ENCODE measurements around the gene MDP1. TPM values are rescaled to one million over a fixed set of nuclear protein-coding genes. Genes with fewer than 3 reads are reported as not detected.
A peak's percentile ranks its signal among the peaks of the same experiment; 100 is the strongest.

Gene MDP1
- total RNA-seq, 4 donors from 2014 or later: 5.6 to 137 (median 24.2) TPM

DNA sequence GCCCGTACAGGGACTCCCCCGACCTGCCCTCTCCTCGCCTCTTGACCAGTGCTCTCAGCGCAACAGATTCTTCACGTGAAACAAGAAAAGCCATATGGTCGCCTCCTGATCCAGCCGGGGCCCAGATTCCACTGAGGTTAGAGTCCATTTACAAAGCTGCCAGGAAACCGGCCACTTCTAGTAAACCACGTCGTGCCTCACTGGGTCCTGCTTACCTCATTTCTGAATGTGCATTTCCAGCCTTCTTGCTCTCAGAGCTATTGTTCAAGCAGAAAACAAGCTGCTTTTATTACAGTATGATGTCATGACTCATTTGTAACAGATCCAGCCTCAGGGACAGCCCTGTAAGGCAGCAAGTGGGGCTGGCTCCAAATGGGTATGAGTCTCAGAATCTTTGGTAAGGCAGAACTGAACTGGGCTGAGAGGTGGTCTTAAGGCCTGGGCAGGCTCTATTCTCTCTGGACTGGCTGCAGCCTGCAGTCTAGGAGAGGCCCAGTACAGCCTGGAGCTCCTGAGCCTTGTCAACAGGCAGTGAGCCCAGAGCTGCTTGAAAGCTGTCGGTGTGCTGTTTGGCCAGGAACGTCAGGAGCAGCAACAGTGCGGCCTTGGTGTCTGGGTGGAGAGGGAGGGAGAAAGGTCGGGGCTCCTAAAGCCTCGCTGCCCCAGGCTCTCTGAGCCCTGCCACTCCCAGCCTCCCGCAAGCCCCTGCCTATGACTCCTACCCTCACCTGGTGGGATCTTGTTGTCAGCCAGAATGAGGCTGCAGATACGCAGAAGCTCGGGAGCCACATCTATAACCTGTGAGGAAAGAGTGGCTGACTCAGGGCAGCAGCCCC, 35.7 kb downstream of the MDP1 start:
- Histone ChIP-seq H3K9me3 (no peaks in the 10 kb centered on the region), H3K4me3 (no peak overlapping the region), H3K27me3 (no peaks in the 10 kb centered on the region), H3K4me1 (no peaks in the 10 kb centered on the region), H3K27ac (peak overlapping the region; percentile 78 to 79), H3K36me3 (no peaks in the 10 kb centered on the region)
- no peak for TF ChIP-seq POLR2A (IDR thresholded peaks at IDR 0.05)
- TF ChIP-seq, protein P1, sequence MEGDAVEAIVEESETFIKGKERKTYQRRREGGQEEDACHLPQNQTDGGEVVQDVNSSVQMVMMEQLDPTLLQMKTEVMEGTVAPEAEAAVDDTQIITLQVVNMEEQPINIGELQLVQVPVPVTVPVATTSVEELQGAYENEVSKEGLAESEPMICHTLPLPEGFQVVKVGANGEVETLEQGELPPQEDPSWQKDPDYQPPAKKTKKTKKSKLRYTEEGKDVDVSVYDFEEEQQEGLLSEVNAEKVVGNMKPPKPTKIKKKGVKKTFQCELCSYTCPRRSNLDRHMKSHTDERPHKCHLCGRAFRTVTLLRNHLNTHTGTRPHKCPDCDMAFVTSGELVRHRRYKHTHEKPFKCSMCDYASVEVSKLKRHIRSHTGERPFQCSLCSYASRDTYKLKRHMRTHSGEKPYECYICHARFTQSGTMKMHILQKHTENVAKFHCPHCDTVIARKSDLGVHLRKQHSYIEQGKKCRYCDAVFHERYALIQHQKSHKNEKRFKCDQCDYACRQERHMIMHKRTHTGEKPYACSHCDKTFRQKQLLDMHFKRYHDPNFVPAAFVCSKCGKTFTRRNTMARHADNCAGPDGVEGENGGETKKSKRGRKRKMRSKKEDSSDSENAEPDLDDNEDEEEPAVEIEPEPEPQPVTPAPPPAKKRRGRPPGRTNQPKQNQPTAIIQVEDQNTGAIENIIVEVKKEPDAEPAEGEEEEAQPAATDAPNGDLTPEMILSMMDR (IDR thresholded peaks at IDR 0.05): no peak
- intact Hi-C loops (cut with DNase I; ENCODE audit: low total_unique reads): no loop called here
- DNase-seq: peak in 1 of 2 donors; percentile 42

DNA sequence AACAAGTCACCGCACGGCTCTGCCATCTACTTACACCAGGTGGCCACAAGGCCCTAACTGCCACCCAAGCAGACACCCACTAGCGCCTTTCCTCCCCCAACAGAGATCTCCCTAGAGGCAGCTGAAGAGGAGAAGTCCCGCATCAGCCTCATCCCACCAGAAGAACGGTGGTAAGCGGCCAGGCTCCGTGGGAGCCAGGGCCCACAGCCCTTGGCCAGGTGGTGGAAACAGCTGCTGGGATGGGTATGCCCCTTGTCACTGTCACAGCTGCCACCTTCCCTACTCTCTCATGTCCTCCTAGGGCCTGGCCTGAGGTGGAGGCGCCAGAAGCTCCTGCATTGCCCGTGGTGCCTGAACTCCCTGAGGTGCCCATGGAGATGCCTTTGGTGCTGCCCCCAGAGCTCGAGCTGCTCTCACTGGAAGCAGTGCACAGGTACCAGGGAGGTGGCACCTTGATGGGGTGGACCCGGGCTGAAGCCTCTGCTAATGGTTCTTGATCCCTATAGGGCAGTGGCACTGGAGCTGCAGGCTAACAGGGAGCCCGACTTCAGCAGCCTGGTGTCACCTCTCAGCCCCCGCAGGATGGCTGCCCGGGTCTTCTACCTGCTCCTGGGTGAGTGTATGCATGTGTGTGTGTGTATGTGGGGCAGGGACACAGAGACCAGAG, 36.4 kb downstream of the MDP1 start:
- H3K27ac ChIP-seq: peak overlapping the region; percentile 78 to 79
- no peaks in the 10 kb centered on the region for H3K4me1 ChIP-seq
- H3K36me3 ChIP-seq: no peaks in the 10 kb centered on the region
- no peaks in the 10 kb centered on the region for H3K9me3 ChIP-seq
- DNase-seq: no peak
- H3K27me3 ChIP-seq: no peaks in the 10 kb centered on the region
- TF ChIP-seq POLR2A (IDR thresholded peaks at IDR 0.05): no peak
- TF ChIP-seq, protein P1 (IDR thresholded peaks at IDR 0.05): no peak
- intact Hi-C loops (cut with DNase I; ENCODE audit: low total_unique reads): no loop called here
- H3K4me3 ChIP-seq: no peak overlapping the region

DNA sequence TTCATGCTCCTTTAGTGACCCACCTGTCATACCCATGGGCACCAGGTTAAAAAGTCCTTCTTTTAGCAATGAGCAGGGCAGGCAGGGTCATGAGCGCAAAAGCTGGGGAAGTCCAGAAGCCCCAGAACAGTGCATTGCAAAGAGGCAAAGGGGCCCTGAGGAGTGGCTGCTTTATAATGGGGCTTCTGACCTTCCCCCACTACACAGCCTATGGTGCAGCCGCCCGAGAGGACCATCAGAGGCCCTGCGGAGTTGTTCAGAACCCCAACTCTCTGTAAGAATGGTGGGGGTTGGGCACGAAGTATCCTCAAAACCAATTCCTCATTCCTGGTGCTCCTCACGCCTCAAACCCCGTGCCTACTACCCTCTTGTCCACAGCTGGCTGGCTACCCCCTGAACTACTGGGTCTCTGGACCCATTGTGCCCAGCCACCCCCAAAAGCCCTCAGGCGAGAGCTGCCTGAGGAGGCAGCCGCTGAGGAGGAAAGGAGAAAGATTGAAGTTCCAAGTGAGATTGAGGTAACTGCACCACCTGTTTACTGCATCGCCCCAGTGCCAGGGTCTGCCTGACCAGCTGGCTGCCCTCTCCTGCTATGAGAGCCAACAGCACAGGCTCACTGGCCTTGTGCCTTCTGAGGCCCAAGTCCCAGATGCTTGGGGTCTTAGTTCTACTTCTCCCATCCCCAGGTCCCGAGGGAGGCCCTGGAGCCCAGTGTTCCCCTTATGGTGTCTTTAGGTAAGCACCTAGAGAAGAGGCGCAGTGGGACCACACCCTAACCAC, 37.3 kb downstream of the MDP1 start:
- H3K4me3 ChIP-seq: no peak overlapping the region
- no peaks in the 10 kb centered on the region for H3K9me3 ChIP-seq
- no peaks in the 10 kb centered on the region for H3K27me3 ChIP-seq
- TF ChIP-seq, protein P1 (IDR thresholded peaks at IDR 0.05): no peak
- TF ChIP-seq POLR2A (IDR thresholded peaks at IDR 0.05): no peak
- H3K4me1 ChIP-seq: no peaks in the 10 kb centered on the region
- peak overlapping the region in 1 of 2 donors; percentile 78 for H3K27ac ChIP-seq
- no peak for DNase-seq
- no peaks in the 10 kb centered on the region for H3K36me3 ChIP-seq
- intact Hi-C loops (cut with DNase I; ENCODE audit: low total_unique reads): no loop called here

DNA sequence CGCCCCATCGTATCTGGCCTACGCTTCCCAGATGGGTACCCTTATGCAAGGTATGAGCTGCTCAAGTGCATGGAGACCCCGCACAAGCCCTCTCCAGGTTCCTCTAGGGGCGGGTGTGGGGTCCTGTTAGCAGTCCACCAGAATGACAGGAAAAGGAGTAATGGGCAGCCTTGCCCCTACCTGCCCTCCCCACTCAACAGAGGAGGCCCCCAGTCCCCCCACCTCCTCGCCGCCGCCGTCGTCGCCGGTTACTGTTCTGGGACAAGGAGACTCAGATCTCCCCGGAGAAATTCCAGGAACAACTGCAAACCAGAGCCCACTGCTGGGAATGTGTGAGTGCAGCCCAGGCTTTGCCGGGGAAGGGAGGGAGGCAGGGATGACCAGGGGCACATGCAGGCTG, 38.0 kb downstream of the MDP1 start:
- Histone ChIP-seq H3K9me3 (no peaks in the 10 kb centered on the region), H3K4me3 (no peak overlapping the region), H3K36me3 (no peaks in the 10 kb centered on the region), H3K4me1 (no peaks in the 10 kb centered on the region), H3K27me3 (no peaks in the 10 kb centered on the region), H3K27ac (no peak overlapping the region)
- intact Hi-C loops (cut with DNase I; ENCODE audit: low total_unique reads): no loop called here
- no peak for DNase-seq
- TF ChIP-seq, protein P1 (IDR thresholded peaks at IDR 0.05): no peak
- no peak for TF ChIP-seq POLR2A (IDR thresholded peaks at IDR 0.05)

Data from uterus (tissue), 4 donors.